ENCODE measurements around the gene STAG2.

STAG2 gene

DNA sequence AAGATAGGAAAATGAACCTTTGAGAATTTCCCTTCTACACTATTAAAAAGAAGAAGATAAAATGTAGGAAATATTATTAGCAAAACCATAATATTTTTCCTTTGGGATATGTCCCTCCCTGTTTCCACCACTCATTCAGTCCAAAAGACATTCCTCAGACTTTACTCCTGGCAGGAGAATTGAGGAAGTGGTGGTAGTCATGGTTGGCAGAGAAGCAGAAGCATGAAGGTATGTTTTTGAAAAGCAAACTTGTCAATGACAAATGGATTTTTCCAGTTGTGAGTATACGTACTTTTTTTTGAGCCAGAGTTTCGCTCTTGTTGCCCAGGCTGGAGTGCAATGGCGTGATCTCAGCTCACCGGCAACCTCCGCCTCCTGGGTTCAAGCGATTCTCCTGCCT is 13.7 kb downstream of the STAG2 start:
- no peak for DNase-seq (ENCODE audit: low spot score)

DNA sequence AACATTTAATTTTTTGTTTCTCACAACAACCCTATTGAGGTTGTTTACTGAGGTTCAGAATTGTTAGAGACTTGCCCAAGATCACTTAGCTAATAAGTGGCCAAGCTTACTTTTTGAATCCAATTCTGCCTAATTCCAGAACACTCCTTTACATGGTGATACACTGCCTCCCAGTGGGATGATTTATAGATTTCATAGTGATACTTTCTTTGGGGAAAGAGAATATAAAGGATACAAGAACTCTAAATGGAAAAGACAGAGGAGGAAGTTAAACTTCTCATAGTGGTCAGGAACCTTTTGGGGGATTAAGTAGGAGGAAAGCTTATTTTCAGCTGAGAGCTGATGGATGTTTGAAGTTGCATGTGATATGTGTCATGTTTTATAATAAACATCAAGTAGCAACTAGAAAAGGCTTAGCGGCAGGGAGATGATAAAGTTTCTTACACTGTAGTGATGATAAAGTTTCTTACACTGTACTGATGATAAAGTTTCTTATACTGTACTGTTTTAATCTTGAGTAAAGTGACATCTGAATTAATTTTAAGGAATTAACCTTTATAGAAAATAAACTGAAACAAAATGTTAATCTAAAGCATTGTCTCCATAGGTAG is 15.3 kb downstream of the STAG2 start:
- no peak for DNase-seq (ENCODE audit: low spot score)

DNA sequence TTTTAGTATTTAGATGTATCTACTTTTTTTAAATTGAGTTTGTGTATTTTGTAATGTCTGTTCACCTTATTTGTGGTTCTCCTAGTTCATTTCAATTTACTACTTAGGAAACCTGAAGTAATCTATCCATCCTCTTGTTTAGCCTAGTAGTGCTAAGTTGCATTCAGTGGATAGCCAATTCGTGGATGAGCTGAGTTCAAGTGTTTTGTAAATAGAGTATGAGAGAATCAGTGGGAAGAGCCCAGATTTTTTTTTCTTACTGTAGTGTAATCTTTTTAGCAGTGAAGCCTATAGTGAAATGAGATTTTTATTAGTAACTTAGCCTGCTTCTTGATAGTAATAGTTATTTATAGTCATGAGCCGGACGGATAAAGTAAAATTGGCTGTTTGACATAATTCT is 21.7 kb downstream of the STAG2 start:
- no peak for DNase-seq (ENCODE audit: low spot score)

DNA sequence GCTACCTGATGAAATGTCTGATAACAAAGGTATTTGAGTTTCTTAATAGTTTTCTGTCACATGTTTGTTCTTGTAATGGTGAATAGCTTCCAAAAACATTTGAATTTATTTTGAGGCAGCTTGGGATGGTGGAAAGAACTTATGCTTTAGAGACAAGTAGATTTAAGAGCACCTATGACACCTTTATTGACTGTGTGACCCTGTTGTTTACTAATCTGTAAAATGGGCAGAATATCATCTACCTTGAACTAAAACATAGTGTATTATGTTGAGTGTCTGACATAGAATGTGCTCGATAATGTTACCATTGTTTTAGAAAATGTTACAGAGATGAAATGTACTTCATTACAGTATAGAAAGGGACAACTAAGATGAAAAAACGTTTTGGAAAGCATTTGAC is 24.9 kb downstream of the STAG2 start:
- DNase-seq (ENCODE audit: low spot score): no peak

DNA sequence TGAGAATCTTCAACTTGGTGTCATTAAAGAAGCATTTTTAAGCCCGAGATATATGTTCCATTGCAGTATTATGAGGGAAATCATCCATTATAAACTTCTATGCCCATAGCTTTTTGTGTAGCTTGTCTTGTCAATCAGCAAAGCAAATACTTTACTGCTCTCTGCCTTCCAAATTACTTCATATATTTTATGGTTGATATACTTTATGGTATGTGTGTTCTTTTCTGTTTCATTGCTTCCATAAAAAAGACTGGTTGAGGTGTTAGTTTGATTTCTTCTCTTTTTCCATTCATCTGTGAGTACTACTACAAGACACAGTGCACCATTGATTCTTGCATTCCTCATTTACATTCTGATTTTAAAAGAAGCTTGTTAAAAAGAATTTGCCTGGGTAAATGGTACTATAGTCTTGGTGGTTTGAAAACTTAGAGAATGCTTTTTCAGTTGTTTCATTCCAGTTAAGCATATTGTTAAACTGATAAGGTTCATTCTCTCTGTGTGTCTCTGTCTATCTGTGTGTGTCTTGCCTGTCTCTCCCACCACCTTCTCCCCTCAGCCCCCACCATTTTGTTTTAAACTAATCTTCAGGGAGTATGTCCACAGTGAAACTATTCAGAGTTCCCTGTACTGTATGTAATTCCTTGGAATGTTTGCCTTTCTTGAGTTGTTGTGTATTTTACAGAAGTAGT is 27.1 kb downstream of the STAG2 start:
- DNase-seq (ENCODE audit: low spot score): no peak

DNA sequence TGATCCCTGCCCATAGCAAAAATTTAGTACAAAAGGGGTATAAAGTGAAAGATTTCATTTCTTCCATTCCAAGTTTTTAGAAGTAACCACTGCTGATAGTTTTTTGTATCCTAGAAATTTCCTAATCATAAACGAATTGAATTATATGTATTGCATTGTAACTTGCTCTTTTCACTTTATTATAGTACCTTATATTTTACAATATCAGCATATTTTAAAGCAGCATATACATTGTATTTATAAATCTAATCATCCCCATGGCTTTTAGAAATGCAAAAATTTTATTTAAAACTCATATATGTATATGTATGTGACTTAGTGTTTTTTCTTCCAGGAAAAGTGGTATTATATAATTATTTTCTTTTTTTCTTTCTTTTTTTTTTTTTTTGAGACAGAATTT is 27.7 kb downstream of the STAG2 start:
- no peak for DNase-seq (ENCODE audit: low spot score)

DNA sequence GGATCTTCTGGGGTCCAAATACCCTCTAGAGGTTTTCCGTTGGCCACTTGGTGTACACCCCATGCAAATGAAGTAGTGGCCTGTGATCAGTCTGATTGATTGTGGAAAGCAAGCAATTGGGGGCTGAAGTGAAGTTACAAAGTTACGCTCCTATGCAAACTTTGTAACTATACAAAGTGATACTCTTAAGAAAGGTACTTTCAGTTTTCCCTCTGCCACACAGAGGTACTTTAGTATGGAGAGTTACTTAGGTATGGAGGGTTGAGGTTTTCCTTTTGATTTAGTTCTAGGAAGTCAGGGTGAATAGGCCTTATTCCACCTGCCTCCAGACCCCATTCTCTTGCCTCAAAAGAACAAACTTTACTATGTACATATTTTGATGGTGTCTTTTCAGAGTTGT is 28.7 kb downstream of the STAG2 start:
- DNase-seq (ENCODE audit: low spot score): no peak

DNA sequence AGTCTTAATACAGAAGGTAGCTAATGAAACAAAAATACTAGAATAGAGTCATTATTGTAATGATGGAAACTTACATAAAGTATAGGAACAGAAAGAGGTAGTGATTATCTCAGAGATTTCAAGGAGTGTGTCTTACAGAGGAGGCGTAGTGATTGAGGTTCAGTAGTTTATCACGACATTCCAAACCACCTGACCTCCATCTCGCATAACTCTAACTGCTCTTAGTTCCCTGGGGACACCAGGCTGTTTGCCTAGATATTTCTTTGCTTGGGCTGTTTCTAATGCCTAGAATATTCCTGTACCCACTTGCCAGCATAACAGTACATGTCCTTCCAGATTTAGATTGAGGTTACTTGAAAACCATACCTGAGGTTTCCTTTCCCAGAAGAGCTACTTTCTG is 29.1 kb downstream of the STAG2 start:
- DNase-seq (ENCODE audit: low spot score): no peak

DNA sequence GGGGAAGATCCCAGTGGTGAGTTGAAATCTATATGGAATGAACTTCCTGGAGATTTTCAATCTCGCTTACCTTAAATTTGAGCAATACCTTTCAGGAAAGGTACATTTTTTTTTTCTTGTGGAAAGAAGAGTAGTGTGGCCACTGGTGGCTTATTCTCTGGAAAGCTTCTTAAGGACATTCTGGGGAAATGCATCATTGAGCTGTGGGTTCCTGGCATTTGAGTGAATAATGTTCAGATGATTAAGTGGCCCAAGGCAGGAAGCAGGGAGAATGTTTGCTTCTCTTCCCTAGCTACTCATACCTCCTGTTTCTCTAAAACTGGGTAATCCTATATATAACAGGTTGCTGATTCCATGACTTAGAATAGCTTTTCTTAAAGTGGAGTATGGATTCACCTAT is 31.8 kb downstream of the STAG2 start:
- no peak for DNase-seq (ENCODE audit: low spot score)

DNA sequence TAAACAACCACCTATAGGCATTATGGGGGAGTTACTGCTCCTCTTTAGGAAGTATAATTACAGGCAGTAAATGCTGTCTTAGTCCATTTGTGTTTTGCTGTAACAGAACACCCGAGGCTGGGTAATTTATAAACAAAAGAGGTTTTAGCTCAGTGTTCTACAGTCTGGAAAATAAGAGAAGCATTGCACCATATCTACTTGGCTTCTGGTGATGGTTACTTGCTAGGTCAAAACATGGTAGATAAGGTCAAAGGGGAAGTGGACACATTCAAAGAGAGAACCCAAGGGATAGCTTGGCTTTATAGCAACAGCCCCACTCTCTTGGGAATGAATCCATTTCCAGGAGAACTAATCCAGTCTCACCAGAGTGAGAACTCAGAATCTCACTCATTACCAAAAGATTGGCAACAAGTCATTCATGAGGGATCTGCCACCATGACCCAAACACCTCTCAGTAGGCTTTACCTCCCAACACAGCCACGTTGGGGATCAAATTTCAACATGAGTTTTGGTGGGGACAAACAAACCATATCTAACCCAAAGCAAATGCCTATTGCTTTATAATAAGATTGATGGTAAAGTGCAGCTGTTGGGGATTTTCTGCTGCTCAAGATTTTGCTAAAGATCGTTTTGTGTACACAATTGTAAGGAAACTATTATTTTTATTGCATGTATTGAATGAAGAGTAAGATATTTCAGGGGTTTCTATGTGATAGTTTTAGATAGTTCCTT is 32.6 kb downstream of the STAG2 start:
- no peak for DNase-seq (ENCODE audit: low spot score)

DNA sequence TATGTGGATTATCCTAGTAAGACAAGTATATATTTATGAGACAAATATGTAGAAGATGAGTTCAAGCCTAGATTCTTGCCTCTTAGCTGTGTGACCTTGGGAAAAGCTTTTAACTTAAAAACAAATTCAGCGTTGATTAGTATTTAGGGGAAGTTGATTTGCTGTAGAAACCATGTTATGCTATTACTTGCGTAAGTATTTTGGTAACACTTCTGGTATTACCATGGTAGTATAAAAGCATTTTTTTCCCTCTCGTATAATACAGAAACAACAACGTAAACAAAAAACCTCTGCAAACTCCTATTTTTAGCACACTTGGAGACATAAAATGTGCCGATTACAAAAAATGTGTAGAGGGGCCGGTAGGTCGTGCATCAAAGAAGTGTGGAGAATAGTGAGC is 33.2 kb downstream of the STAG2 start:
- DNase-seq (ENCODE audit: low spot score): no peak

DNA sequence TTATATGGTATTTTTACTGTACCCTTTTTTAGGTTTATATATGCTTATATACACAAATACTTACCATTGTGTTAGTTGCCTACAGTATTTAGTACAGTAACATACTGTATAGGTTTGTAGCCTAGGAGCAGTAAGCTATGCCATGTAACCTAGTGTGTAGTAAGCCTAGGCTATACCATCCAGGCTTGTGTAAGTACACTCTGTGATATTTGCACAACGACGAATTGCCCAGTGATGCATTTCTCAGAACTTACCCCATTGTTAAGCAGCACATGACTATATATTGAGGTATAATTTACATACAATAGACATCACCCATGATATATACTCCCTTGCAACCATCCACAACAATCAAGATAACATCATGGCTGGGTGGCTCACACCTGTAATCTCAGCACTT is 40.1 kb downstream of the STAG2 start:
- no peak for DNase-seq (ENCODE audit: low spot score)

DNA sequence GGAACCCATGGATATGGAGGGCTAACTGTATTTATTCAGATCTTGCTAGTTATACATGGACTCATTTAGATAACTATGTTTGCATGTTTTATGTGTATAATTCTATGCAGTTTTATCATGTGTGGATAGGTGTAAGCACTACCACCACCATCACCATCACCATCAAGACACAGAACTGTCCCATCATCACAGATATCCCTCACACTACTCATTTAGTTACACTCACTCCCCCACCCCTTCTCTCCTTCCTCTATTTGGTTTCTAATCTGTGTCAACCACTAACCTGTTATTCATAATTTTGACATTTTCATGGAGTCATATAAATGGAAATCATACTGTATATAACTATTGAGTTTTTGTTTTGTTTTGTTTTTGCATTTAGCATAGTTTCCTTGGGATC is 43.7 kb downstream of the STAG2 start:
- DNase-seq (ENCODE audit: low spot score): no peak

DNA sequence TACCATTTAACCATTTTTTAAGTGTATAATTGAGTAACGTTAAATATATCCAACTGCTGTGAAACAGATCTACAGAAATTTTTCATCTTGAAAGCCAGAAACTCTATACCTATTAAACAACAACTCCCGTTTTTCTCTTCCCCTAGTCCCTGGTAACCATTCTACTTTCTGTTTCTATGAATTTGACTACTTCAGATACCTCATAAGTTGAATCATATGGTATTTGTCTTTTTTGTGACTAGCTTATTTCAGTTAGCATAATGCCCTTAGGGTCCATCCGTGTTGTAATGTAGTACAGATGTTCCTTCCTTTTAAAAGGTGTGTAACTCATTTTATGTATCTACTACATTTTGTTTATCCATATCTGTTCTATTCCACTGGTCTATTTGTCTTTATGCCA is 48.7 kb downstream of the STAG2 start:
- DNase-seq (ENCODE audit: low spot score): no peak

DNA sequence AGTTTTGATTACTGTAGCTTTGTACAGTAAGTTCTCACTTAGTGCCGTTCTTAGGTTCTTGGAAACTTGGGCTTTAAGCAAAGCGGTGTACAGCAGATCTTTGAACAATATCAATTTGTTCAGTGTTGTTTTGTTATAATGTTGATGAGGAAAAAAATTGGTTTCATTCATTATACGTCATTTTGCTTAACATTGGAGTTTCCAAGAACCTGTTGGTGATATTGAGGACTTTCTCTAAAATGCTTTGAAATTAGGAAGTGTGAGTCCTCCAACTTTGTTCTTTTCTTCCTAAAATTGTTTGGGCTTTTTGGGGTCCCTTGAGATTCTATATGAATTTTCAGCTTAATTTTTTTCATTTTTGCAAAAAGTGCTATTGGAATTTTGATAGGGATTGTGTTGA is 49.1 kb downstream of the STAG2 start:
- no peak for DNase-seq (ENCODE audit: low spot score)

DNA sequence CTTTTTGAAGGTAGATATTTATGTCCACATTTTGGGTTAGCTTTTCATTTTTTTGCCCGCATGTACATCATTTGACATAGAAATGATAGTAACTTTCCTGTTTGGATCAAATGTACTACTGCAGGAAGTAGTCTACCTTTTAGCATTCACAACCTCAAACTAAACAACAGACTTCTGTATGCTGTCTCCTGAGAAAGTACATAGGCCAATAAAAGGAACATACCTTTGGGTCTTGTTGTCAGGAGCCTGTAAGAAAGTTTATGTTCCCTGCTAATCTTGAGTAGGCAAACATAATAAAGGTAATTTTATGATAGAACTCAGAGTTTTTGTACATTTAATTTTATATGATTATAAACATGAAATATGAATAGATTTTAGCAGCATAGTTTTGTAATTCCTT is 54.2 kb downstream of the STAG2 start:
- DNase-seq (ENCODE audit: low spot score): no peak

DNA sequence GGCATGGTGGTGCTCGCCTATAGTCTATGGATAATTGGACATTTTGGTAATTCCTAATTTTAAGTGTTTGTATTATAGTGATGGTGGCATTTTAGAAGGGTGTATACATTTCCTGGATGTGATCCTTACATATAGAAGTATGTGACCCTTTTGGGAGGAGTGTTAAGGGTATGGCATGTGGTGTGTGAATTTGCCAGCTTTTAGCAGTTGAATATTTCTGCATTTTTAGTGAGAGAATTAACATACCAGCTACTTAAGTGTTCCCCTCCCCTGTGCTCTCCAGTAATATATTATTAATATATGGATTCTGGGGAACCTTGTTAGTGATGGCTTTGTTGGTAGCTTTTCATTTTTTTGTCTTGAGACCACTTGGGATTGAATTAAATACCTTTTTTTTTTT is 55.3 kb downstream of the STAG2 start:
- DNase-seq (ENCODE audit: low spot score): no peak

DNA sequence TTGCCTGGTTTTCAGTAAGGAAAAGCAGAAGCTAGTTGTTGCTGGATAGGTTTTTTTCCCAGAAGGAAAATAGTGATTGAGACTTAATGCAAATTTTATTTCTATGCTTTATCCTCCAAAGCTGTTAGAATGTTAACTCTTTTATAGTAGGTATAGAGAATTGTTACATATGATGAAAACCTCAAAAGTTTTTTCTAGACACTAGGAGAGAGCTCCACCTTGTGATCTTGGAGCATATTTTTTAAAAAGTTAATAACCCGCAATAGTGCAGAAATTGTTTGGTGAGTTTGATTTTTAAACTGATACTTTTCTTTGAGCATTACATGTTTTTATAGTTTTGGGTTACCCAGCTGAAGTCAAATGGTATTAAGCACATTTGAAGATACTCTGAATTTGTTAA is 56.5 kb downstream of the STAG2 start:
- DNase-seq (ENCODE audit: low spot score): no peak

DNA sequence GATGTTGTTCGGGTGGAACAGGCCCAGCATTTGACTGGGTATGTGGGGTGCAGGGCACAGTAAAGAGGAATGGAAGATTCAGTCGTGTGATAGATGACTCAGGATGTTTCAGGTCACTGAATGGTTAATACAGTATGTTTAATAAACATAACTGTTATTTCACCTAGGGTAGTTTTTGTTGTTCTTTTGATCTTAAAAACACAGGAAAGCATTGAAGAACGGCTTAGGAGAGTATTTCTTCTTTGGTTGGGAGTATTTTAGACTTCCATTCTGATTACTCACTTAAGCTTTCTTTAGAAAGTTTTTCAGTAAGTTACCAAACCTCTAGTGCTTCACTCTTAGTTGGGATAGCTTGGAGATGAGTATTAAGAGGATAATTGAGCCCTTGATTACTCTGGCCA is 62.3 kb downstream of the STAG2 start:
- DNase-seq (ENCODE audit: low spot score): no peak

DNA sequence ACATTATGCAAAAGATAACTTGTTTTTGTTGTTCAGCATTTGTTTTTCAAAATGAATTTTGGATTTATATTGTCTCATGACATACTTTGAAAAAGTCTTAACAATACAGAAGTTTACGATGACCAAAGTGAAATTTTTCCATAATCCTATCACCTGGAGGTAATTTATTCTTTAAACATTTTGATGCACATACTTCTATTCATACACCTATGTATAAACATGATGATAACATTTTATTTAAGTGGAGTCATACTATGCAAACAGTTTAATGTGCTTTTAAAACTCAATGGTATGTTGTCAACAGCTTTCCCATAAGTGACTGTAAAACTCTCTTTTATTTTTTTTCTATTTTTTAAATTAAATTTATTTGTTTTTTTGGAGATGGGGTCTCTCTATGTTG is 65.0 kb downstream of the STAG2 start:
- DNase-seq (ENCODE audit: low spot score): no peak

DNA sequence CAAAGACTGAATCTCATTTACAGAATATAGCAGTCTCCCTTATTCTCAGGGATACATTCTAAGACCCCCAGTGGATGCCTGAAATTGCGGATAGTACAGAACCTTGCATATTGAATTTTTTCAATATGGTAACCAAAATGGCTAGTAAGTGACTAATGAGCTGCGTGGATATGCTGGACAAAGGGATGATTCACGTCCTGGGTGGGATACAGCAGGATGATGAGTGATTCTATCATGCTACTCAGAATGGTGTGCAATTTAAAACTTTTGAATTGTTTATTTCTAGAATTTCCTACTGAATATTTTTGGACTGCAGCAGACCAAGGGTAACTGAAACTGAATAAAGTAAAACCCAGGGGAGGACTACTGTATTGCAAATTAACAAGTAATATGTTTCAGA is 66.7 kb downstream of the STAG2 start:
- no peak for DNase-seq (ENCODE audit: low spot score)

DNA sequence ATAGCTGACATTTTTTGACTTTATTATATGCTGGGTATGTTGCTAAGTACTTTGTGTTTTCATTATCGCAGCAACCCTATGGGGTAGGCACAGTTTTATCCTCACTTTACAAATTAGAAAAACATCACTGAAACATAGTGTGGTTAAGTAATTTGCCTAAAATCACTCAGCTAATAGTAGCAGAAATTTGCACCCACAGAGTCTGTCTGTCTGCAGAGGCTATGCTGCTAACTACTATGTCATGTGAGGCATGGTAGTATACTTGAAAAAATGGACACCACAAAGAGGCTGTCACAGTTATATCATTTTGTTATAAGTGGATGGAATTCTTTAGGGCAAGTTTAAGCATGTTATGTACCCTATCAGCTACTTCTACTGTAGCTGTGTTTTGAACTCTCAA is 69.0 kb downstream of the STAG2 start:
- DNase-seq (ENCODE audit: low spot score): no peak

DNA sequence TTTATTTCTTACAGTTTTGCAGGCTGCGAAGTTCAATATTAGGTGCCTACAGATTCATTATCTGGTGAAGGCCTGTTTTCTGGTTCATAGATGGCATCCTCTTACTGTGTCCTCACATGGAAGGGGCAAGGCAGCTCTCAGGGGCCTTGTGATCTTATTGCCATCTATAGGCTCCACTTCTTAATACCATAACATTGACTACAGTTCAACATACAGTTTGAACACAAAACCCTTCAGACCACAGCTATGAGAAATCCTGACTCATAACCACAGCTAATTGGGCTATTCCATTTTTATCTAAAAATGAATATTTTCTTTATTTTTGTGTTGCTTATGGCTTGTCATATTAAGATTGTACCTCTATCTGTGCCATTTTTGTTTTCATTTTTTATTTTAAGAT is 72.3 kb downstream of the STAG2 start:
- DNase-seq (ENCODE audit: low spot score): no peak

DNA sequence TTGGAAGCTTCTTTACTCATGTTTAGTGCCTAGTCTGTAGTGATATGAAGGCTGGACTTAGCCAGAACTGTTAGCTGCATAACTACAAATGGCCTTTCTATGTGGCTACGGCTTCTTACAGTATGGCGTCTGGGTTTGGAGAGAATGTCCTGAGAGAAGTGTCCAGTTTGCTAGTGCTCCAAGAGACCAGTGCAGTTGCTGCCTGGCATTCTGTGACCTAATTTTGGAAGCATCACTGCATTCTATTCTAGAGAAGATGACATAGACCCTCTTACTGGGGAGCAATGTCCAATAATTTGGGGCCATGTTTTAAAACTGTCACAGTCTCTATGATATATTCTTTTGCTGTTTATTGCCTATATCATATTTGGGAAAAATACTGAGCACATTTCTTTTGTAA is 74.2 kb downstream of the STAG2 start:
- DNase-seq (ENCODE audit: low spot score): no peak
